ENCODE results near the gene SNX8. TPM values are rescaled to one million over a fixed set of nuclear protein-coding genes. Genes with fewer than 3 reads are reported as not detected.

Gene SNX8
- total RNA-seq, 3 donors from 2014 or later, result 8.8 to 32.3 (median 20.3) TPM

- no peaks in the 10 kb centered on the region for H3K9me3 ChIP-seq
- intact Hi-C loops (cut with DNase I; ENCODE audit: low total_unique reads), result no loop called here
- DNase-seq (ENCODE audit: low spot score in 2 of 2), result no peak
- H3K4me3 ChIP-seq, result no peak overlapping the region
- no peak overlapping the region for H3K27ac ChIP-seq
- H3K4me1 ChIP-seq, result no peaks in the 10 kb centered on the region
- H3K27me3 ChIP-seq, result no peaks in the 10 kb centered on the region
- no peaks in the 10 kb centered on the region for H3K36me3 ChIP-seq
- TF ChIP-seq POLR2A (IDR thresholded peaks at IDR 0.05), result no peak
Observed at GRCh38 chr7:2259480-2259879, 54.8 kb downstream of the SNX8 start.

GRCh38 chr7:2258661-2259365 is 55.4 kb downstream of the SNX8 start:
- Histone ChIP-seq H3K4me1 (no peaks in the 10 kb centered on the region), H3K27me3 (no peaks in the 10 kb centered on the region), H3K27ac (no peak overlapping the region), H3K9me3 (no peaks in the 10 kb centered on the region), H3K4me3 (no peak overlapping the region), H3K36me3 (no peaks in the 10 kb centered on the region)
- intact Hi-C loops (cut with DNase I; ENCODE audit: low total_unique reads), result no loop called here
- no peak for TF ChIP-seq POLR2A (IDR thresholded peaks at IDR 0.05)
- DNase-seq (ENCODE audit: low spot score in 2 of 2), result no peak

DNA sequence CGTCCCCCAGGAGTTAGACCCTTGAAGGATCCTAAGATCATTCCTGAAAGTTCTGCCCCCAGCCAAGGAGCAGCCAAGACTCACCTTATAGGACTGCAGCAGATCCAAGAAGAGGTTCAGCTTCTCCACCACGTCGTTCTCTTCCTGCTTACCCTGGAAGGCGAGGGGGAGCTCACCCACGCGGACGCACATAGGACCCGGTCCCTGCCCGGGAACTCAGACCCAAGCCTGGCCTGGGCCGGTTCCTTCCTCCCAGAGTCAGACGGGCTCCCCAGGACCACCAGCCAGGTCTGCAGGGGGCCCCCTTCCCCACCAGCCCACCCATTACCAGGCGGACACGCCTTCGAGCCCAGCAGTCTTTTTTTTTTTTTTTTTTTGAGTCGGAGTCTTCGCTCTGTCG is 56.6 kb downstream of the SNX8 start:
- Histone ChIP-seq H3K36me3 (no peaks in the 10 kb centered on the region), H3K27ac (no peak overlapping the region), H3K27me3 (no peaks in the 10 kb centered on the region), H3K9me3 (no peaks in the 10 kb centered on the region), H3K4me3 (no peak overlapping the region), H3K4me1 (no peaks in the 10 kb centered on the region)
- intact Hi-C loops (cut with DNase I; ENCODE audit: low total_unique reads), result no loop called here
- TF ChIP-seq CTCF (IDR thresholded peaks at IDR 0.05) (no peak), POLR2AphosphoS5 (IDR thresholded peaks at IDR 0.05) (no peak), POLR2A (IDR thresholded peaks at IDR 0.05) (no peak)
- DNase-seq (ENCODE audit: low spot score in 2 of 2), result no peak

DNA sequence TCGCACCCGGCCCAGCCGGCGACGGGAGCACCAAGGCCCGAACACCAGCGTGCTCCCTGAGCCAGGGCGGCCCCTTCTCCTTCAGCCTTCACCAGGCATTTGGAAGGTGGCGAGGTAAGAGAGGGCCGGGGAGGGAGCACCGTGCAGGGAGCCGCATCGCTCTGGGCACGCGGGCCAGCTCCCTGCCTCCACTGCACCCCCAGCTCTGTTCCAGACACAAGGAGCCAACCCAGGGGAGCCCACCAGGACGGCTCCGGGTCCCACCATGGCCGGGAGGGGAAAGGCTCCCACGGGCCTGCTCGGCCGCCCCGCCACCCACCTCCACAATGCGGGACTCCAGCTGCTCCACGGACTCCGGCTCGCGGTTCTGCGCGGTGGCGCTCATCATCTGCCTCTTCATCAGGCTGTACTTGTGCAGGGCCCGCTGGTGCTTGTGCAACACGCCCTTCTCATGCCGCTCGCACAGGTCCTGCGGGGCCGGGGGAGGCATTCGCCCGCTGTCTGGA is 57.1 kb downstream of the SNX8 start:
- no peaks in the 10 kb centered on the region for H3K4me1 ChIP-seq
- H3K4me3 ChIP-seq, result no peak overlapping the region
- DNase-seq (ENCODE audit: low spot score in 2 of 2), result no peak
- no peak for TF ChIP-seq CTCF (IDR thresholded peaks at IDR 0.05)
- no peak for TF ChIP-seq POLR2AphosphoS5 (IDR thresholded peaks at IDR 0.05)
- TF ChIP-seq POLR2A (IDR thresholded peaks at IDR 0.05), result no peak
- no peaks in the 10 kb centered on the region for H3K27me3 ChIP-seq
- no peak overlapping the region for H3K27ac ChIP-seq
- no peaks in the 10 kb centered on the region for H3K9me3 ChIP-seq
- H3K36me3 ChIP-seq, result no peaks in the 10 kb centered on the region
- intact Hi-C loops (cut with DNase I; ENCODE audit: low total_unique reads), result no loop called here

GRCh38 chr7:2256306-2257045 is 57.8 kb downstream of the SNX8 start:
- Histone ChIP-seq H3K27me3 (no peaks in the 10 kb centered on the region), H3K4me3 (no peak overlapping the region), H3K4me1 (no peaks in the 10 kb centered on the region), H3K27ac (no peak overlapping the region), H3K9me3 (no peaks in the 10 kb centered on the region), H3K36me3 (no peaks in the 10 kb centered on the region)
- DNase-seq (ENCODE audit: low spot score in 2 of 2), result no peak
- TF ChIP-seq CTCF (IDR thresholded peaks at IDR 0.05) (no peak), POLR2A (IDR thresholded peaks at IDR 0.05) (no peak), POLR2AphosphoS5 (IDR thresholded peaks at IDR 0.05) (no peak)
- intact Hi-C loops (cut with DNase I; ENCODE audit: low total_unique reads), result no loop called here
